Liver (tissue), 9 donors: Measurements from ENCODE around the gene TRPM8. TPM values are rescaled to one million over a fixed set of nuclear protein-coding genes. Genes with fewer than 3 reads are reported as not detected.

Experiments used
- DNase-seq: peaks from one replicate; pipeline ENCODE4 v3.0.0-alpha.2; 2017; ENCODE audit warnings: low spot score
- H3K27ac ChIP-seq, 2 donors: one replicate each; pipeline ENCODE4 v1.7.0; 2013; ENCODE audit warnings: inconsistent platforms in 2 of 2, low read length in 2 of 2, control low read depth in 1 of 2, low read depth in 1 of 2, mild to moderate bottlenecking in 1 of 2
- H3K27me3 ChIP-seq, 4 donors: one replicate each; pipeline versions ENCODE4 v1.6.1 to v1.7.0; 2013; ENCODE audit warnings: low read length in 3 of 4, inconsistent platforms in 1 of 4, mild to moderate bottlenecking in 1 of 4, moderate library complexity in 1 of 4; ENCODE audit not compliant: control insufficient read depth in 4 of 4, insufficient read depth in 4 of 4
- H3K36me3 ChIP-seq, 4 donors: one replicate each; pipeline versions ENCODE4 v1.6.1 to v1.7.0; 2013; ENCODE audit warnings: low read length in 3 of 4, mild to moderate bottlenecking in 3 of 4, low read depth in 1 of 4, moderate library complexity in 1 of 4; ENCODE audit not compliant: control insufficient read depth in 4 of 4, insufficient read depth in 3 of 4
- H3K4me1 ChIP-seq, 4 donors: one replicate each; pipeline versions ENCODE4 v1.6.1 to v1.7.0; 2013; ENCODE audit warnings: low read length in 3 of 4, mild to moderate bottlenecking in 3 of 4, moderate library complexity in 1 of 4; ENCODE audit not compliant: control insufficient read depth in 4 of 4, insufficient read depth in 4 of 4
- H3K4me3 ChIP-seq, 3 donors: one replicate each; pipeline versions ENCODE4 v1.6.1 to v1.7.0; 2013; ENCODE audit warnings: low read length in 3 of 3, control low read depth in 1 of 3, low read depth in 1 of 3, mild to moderate bottlenecking in 1 of 3
- H3K9ac ChIP-seq, 2 donors: one replicate each; pipeline ENCODE4 v1.7.0; 2013; ENCODE audit warnings: low read length in 2 of 2, mild to moderate bottlenecking in 2 of 2, moderate library complexity in 2 of 2, control low read depth in 1 of 2, low read depth in 1 of 2
- H3K9me3 ChIP-seq, 4 donors: one replicate each; pipeline versions ENCODE4 v1.6.1 to v1.7.0; 2013; ENCODE audit warnings: low read length in 3 of 4; ENCODE audit not compliant: control insufficient read depth in 4 of 4
- ATF3 ChIP-seq: IDR thresholded peaks from 2 replicates; pipeline ENCODE4 v1.6.1; 2016; ENCODE audit warnings: antibody characterized with exemption
- CTCF ChIP-seq: fragments of 150-350 bp; IDR thresholded peaks from 2 replicates; pipeline ENCODE4 v1.5.1; 2017; ENCODE audit warnings: improper control_type of control experiment, low read depth, low read length; ENCODE audit not compliant: missing input control
- EGR1 ChIP-seq, 2 donors: IDR thresholded peaks; 2 replicates each; pipeline ENCODE4 v1.6.1; 2016 to 2018; ENCODE audit warnings: antibody characterized with exemption in 2 of 2, low read depth in 2 of 2
- FOXA2 ChIP-seq: IDR thresholded peaks from 2 replicates; pipeline ENCODE4 v1.6.1; 2016; ENCODE audit warnings: antibody characterized with exemption
- GABPA ChIP-seq, 2 donors: IDR thresholded peaks in 1 of 2; conservative IDR thresholded peaks in 1 of 2; 2 replicates each; pipeline ENCODE4 v1.6.1; 2016; ENCODE audit warnings: antibody characterized with exemption in 2 of 2, mild to moderate bottlenecking in 1 of 2, moderate library complexity in 1 of 2
- HNF4A ChIP-seq, 2 donors: conservative IDR thresholded peaks; 2 replicates each; pipeline ENCODE4 v1.6.1; 2016; ENCODE audit warnings: antibody characterized with exemption in 2 of 2, mild to moderate bottlenecking in 2 of 2
- HNF4G ChIP-seq: IDR thresholded peaks from 2 replicates; pipeline ENCODE4 v1.6.1; 2016; ENCODE audit warnings: antibody characterized with exemption
- JUND ChIP-seq, 2 donors: IDR thresholded peaks; 2 replicates each; pipeline ENCODE4 v1.6.1; 2016; ENCODE audit warnings: antibody characterized with exemption in 2 of 2
- MAX ChIP-seq: IDR thresholded peaks from 2 replicates; pipeline ENCODE4 v1.6.1; 2016; ENCODE audit warnings: antibody characterized with exemption
- NR2F2 ChIP-seq: IDR thresholded peaks from 2 replicates; pipeline ENCODE4 v1.6.1; 2016; ENCODE audit warnings: antibody characterized with exemption
- RAD21 ChIP-seq, 2 donors: IDR thresholded peaks; 2 replicates each; pipeline ENCODE4 v1.6.1; 2016; ENCODE audit warnings: antibody characterized with exemption in 2 of 2, mild to moderate bottlenecking in 2 of 2
- REST ChIP-seq: IDR thresholded peaks from 2 replicates; pipeline ENCODE4 v1.6.1; 2016; ENCODE audit warnings: antibody characterized with exemption, mild to moderate bottlenecking
- RXRA ChIP-seq, 2 donors: IDR thresholded peaks; 2 replicates each; pipeline ENCODE4 v1.6.1; 2017 to 2018; ENCODE audit warnings: antibody characterized with exemption in 2 of 2, mild to moderate bottlenecking in 1 of 2
- SP1 ChIP-seq: IDR thresholded peaks from 2 replicates; pipeline ENCODE4 v1.6.1; 2018; ENCODE audit warnings: antibody characterized with exemption, mild to moderate bottlenecking
- TAF1 ChIP-seq: conservative IDR thresholded peaks from 2 replicates; pipeline ENCODE4 v1.6.1; 2016; ENCODE audit warnings: antibody characterized with exemption, mild to moderate bottlenecking
- YY1 ChIP-seq: IDR thresholded peaks from 2 replicates; pipeline ENCODE4 v1.6.1; 2016; ENCODE audit warnings: antibody characterized with exemption, mild to moderate bottlenecking
- ZBTB33 ChIP-seq: IDR thresholded peaks from 2 replicates; pipeline ENCODE4 v1.6.1; 2016; ENCODE audit warnings: antibody characterized with exemption
- WGBS: extraction: QIAGEN DNeasy Blood & Tissue Kit; methylation state at CpG from one replicate; pipeline ENCODE4 v1.1.7; 2013; 5-methylcytosine and 5-hydroxymethylcytosine counted together
- polyA plus RNA-seq, 2 donors: library from polyadenylated mRNA; stranded (reverse) in 1 of 2; unstranded in 1 of 2; fragments of 200-250 nt in 1 of 2; fragments of >200 nt in 1 of 2; fragmentation: Nextera tagmentation in 1 of 2; extraction: Ambion mirVana in 1 of 2; gene quantifications; one replicate each; pipeline versions ENCODE4 v1.2.1 to v1.2.3, GENCODE V29; 2013 to 2015
- total RNA-seq, 2 donors: library from RNA; depleted of rRNA; stranded (reverse); fragments of >200 nt; gene quantifications; one replicate each; pipeline ENCODE4 v1.2.3, GENCODE V29; 2014
- donor health status: healthy.
- donor health status: healthy.
- donor health status: healthy.
- donor health status: healthy.
- donor health status: healthy.

TRPM8 gene
- total and polyA plus RNA-seq, 4 donors: 1.1 to 79.2 (median 33.2) TPM

GRCh38 chr2:233976087-233976486 is 58.9 kb downstream of the TRPM8 start:
- Histone ChIP-seq H3K27ac (peak overlapping the region; percentile 80 to 95), H3K27me3 (no peaks in the 10 kb centered on the region), H3K9ac (peak overlapping the region in 1 of 2 donors; percentile 60), H3K4me1 (peaks cover 5 to 56% (median 32%) of the 10 kb centered on the region in 4 donors), H3K4me3 (peak overlapping the region; percentile 14 to 46 (median 15)), H3K36me3 (no peaks in the 10 kb centered on the region), H3K9me3 (no peaks in the 10 kb centered on the region)
- 27% methylated on average over 5 of the region's 5 CpGs for WGBS
- no peak for DNase-seq
- TF ChIP-seq TAF1: no peak
- peak in 1 of 2 donors; percentile 3 for TF ChIP-seq RAD21 (IDR thresholded peaks at IDR 0.05)
- TF ChIP-seq REST: peak; percentile 13
- TF ChIP-seq JUND (IDR thresholded peaks at IDR 0.05): peak in 1 of 2 donors; percentile 39
- TF ChIP-seq MAX: no peak
- no peak for TF ChIP-seq HNF4G
- TF ChIP-seq GABPA (IDR thresholded peaks at IDR 0.05 in 1 of 2, conservative IDR thresholded peaks at IDR 0.05 in 1 of 2): no peak
- TF ChIP-seq CTCF: no peak
- peak; percentile 48 to 56 for TF ChIP-seq HNF4A (conservative IDR thresholded peaks at IDR 0.05)
- TF ChIP-seq RXRA (IDR thresholded peaks at IDR 0.05): peak in 1 of 2 donors; percentile 49
- no peak for TF ChIP-seq ATF3
- no peak for TF ChIP-seq SP1
- no peak for TF ChIP-seq NR2F2

GRCh38 chr2:233976690-233977294 is 59.6 kb downstream of the TRPM8 start:
- peak overlapping the region; percentile 15 to 60 for H3K9ac ChIP-seq
- no peaks in the 10 kb centered on the region for H3K36me3 ChIP-seq
- WGBS: 23% methylated on average over 8 of the region's 8 CpGs
- H3K4me1 ChIP-seq: peaks cover 5 to 61% (median 34%) of the 10 kb centered on the region in 4 donors
- no peaks in the 10 kb centered on the region for H3K27me3 ChIP-seq
- H3K4me3 ChIP-seq: peak overlapping the region; percentile 35 to 54 (median 37)
- peak overlapping the region; percentile 80 to 95 for H3K27ac ChIP-seq
- no peaks in the 10 kb centered on the region for H3K9me3 ChIP-seq
- DNase-seq: no peak
- TF ChIP-seq EGR1 (IDR thresholded peaks at IDR 0.05; ENCODE audit: low read depth in 2 of 2): peak in 1 of 2 donors; percentile 45
- peak; percentile 44 for TF ChIP-seq NR2F2
- peak; percentile 77 to 82 for TF ChIP-seq RAD21 (IDR thresholded peaks at IDR 0.05)
- TF ChIP-seq CTCF: peak; percentile 37
- TF ChIP-seq YY1: peak; percentile 95
- TF ChIP-seq MAX: peak; percentile 81
- TF ChIP-seq GABPA (IDR thresholded peaks at IDR 0.05 in 1 of 2, conservative IDR thresholded peaks at IDR 0.05 in 1 of 2): peak in 1 of 2 donors; percentile 17
- TF ChIP-seq HNF4A (conservative IDR thresholded peaks at IDR 0.05): peak; percentile 77 to 89
- peak; percentile 85 for TF ChIP-seq FOXA2
- peak; percentile 88 for TF ChIP-seq ZBTB33
- peak; percentile 46 for TF ChIP-seq TAF1
- peak in 1 of 2 donors; percentile 76 for TF ChIP-seq JUND (IDR thresholded peaks at IDR 0.05)
- TF ChIP-seq SP1: peak; percentile 85
- peak; percentile 86 for TF ChIP-seq ATF3
- TF ChIP-seq RXRA (IDR thresholded peaks at IDR 0.05): peak; percentile 83 to 94
